Stimulated activated effector memory CD8-positive, alpha-beta T cell treated with anti-CD3 and anti-CD28 coated beads, Interleukin-12 subunit alpha, Interleukin-12 subunit beta, amount 100 ng/mL, for 72 hours (primary cell): ENCODE data around the gene ABCC9.

Source experiments
- ATAC-seq: fragments of 150-1000 bp; cut with Tn5 transposase; 2 replicates; pipeline ENCODE4 v1.10.0; 2021
- DNase-seq, 2 donors: peaks; one replicate each; pipeline ENCODE4 v3.0.0; 2021 to 2022; ENCODE audit warnings: low spot score in 2 of 2
- H3K27ac Mint-ChIP-seq: one replicate; pipeline ENCODE4 v1.8.0; 2022; ENCODE audit warnings: mild to moderate bottlenecking, mixed read lengths
- H3K36me3 Mint-ChIP-seq: one replicate; pipeline ENCODE4 v1.8.0; 2022; ENCODE audit warnings: mild to moderate bottlenecking, mixed read lengths
- H3K4me1 Mint-ChIP-seq: one replicate; pipeline ENCODE4 v1.8.0; 2022; ENCODE audit warnings: mixed read lengths
- H3K4me3 Mint-ChIP-seq: one replicate; pipeline ENCODE4 v1.8.0; 2022; ENCODE audit warnings: mild to moderate bottlenecking, mixed read lengths
- H3K9me3 Mint-ChIP-seq: one replicate; pipeline ENCODE4 v1.8.0; 2022; ENCODE audit warnings: mixed read lengths

Gene ABCC9

DNA sequence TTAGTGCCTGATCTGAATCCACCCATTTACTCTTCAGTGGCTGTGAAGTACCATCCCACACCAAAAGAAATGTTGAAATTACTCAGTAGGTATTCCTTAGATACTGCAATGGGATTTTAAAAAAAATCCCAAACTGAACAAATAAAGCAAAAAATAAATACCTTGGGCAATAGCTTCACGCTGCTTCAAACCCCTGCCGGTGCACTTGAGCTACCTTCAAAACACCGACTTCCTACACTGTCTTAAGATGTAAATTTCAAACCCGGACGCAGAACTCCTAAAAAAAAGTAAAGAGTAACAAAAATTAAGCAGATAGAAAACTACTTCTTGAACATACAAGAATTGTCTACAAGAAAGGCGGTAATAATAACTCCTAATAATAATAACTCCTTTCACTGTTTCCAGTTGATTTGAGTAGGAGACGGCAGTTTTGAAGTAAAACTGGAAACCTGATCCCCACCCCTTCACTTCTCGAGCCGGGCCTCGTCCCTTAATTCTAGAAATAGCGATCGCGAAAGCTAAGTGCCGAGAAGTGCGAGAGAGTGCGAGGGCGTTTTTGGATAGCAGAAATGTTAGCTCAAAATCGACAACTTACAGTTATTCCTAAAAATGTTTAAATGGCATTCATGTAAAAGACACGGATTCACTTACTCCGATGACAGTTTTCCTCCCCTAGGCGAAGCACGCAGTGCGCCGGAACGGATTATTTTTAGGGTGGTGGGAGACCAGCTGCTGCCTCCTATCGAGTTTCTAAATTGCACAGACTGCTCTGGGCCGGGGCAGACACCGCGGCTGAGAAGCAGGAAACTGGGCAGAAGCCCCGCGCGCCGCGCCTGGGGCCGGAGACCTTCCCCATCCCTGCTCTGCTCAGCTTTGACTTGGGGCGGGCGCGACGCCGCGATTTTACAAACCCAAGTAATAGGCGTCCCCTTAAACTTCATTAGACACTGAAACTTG lies at the start of gene ABCC9:
ABCC9 (minus strand) TSS at position 878 of the 957 bp plus-strand sequence. CDS start 4,752 bp downstream, outside the sequence.
- Mint-ChIP-seq H3K27ac (no peak within 1 kb of the TSS), H3K9me3 (no peaks in the 10 kb centered on the region), H3K36me3 (no peaks in the 10 kb centered on the region), H3K4me1 (peaks cover 7% of the 10 kb centered on the region), H3K4me3 (peak within 1 kb of the TSS; percentile 49)
- ATAC-seq: peak; percentile 60
- DNase-seq: no peak

DNA sequence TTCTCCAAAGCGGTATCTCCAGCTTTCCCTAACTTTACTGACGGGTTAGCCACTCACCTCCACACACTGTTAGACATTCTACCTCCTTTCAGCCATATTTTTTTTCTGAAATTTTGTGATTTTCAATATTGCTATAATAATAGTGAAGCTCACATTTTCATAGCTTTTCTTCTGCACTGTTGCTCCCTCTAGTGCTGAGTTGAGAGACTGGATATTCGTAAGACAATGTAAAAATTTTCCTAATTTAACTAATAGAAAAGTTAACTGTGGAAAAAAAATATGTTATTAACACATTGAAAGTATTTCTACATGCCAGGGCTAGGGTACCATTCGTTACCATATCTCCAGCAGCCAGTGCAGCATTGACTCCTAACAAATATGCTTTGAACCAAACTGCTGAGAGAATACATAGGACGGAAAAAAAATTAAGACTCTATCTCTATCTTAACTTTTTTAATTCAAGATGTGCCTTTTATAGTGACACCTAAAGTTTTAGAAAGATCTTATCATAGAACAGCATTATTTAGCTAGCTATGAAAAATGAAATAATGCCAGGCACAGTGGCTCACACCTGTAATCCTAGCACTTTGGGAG lies 48.7 kb upstream of the ABCC9 start:
- no peaks in the 10 kb centered on the region for H3K4me1 Mint-ChIP-seq
- no peak overlapping the region for H3K27ac Mint-ChIP-seq
- no peak overlapping the region for H3K4me3 Mint-ChIP-seq
- no peaks in the 10 kb centered on the region for H3K9me3 Mint-ChIP-seq
- no peaks in the 10 kb centered on the region for H3K36me3 Mint-ChIP-seq
- DNase-seq (no peak), ATAC-seq (no peak)

DNA sequence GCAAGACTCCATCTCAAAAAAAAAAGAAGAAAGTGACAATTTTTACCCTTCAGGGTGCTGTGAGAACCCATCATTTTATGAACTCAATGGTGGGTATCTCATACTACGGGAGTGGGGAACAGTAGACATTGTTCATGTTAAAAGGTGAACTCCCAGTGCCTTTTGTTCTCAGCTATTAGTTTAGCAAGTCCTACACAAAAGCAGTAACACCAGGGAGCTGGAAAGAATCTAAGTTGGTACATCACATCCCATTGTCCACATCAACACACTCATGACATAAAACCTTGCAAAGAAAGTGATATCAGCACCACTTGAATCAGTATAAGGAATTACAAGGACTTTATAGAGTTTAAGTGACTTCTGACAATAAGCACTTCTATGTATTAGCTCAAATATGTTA lies 47.4 kb upstream of the ABCC9 start:
- Mint-ChIP-seq H3K4me1 (no peaks in the 10 kb centered on the region), H3K9me3 (no peaks in the 10 kb centered on the region), H3K4me3 (no peak overlapping the region), H3K36me3 (no peaks in the 10 kb centered on the region), H3K27ac (no peak overlapping the region)
- ATAC-seq: no peak
- DNase-seq: no peak

DNA sequence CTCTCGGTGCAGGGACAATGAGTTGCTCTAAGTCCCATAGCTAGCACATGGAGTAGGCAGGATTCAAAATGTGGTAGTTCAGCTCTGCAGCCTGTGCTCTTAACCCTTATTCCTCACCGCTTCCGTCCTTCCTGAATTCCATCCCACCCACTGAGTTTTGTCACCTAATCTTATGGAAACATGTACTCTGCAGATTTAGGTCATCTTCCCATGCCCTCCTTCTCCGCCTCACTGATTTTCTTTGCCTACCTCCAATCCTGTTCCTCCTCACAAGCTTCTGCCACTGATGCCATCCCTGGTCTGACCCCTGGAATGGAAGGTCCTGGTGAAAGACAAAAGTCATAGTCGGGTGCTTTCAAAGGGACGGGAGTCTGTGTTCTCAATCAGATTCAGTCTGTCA lies 46.5 kb upstream of the ABCC9 start:
- Mint-ChIP-seq H3K36me3 (no peaks in the 10 kb centered on the region), H3K27ac (no peak overlapping the region), H3K9me3 (no peaks in the 10 kb centered on the region), H3K4me3 (no peak overlapping the region), H3K4me1 (no peaks in the 10 kb centered on the region)
- ATAC-seq (no peak), DNase-seq (no peak)

DNA sequence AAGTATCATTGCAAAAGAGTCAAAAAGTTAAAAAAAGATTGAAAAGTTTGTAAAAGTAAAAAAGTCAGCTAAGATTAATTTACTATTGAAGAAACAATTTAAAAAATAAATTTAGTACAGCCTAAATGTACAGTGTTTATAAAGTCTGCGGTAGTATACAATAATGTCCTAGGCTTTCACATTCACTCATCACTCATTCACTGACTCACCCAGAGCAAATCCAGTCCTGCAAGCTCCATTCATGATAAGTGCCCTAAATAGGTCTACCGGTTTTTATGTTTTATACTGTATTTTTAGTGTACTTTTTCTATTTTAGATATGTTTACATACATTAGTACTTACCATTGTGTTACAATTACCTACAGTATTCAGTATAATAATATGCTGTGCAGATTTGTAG lies 43.9 kb upstream of the ABCC9 start:
- no peaks in the 10 kb centered on the region for H3K9me3 Mint-ChIP-seq
- no peaks in the 10 kb centered on the region for H3K36me3 Mint-ChIP-seq
- H3K4me3 Mint-ChIP-seq: no peak overlapping the region
- DNase-seq (no peak), ATAC-seq (no peak)
- H3K27ac Mint-ChIP-seq: no peak overlapping the region
- no peaks in the 10 kb centered on the region for H3K4me1 Mint-ChIP-seq

DNA sequence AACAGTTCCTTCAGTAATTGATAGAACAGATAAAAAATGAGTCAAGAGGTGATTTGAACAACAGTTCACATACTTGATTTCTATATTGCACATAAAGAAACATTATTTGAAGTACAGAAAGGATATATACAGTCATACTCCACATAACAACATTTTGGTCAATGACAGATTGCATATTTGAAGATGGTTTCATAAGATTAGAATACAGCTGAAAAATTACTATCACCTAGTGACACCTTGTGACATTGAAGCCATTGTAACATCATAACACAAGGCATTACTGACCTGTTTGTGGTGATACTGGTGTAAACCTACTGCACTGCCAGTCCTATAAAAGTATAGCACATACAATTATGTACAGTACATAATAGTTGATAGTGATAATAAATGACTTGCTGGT lies 43.1 kb upstream of the ABCC9 start:
- Mint-ChIP-seq H3K4me3 (no peak overlapping the region), H3K4me1 (peaks cover 2% of the 10 kb centered on the region), H3K36me3 (no peaks in the 10 kb centered on the region), H3K9me3 (no peaks in the 10 kb centered on the region), H3K27ac (no peak overlapping the region)
- ATAC-seq: peak; percentile 50
- DNase-seq: no peak

GRCh38 chr12:21983095-21983494 lies 41.9 kb upstream of the ABCC9 start:
- Mint-ChIP-seq H3K9me3 (no peaks in the 10 kb centered on the region), H3K36me3 (no peaks in the 10 kb centered on the region), H3K4me1 (peaks cover 5% of the 10 kb centered on the region), H3K27ac (no peak overlapping the region), H3K4me3 (no peak overlapping the region)
- ATAC-seq: no peak
- no peak for DNase-seq

- H3K4me1 Mint-ChIP-seq: peaks cover 5% of the 10 kb centered on the region
- no peak overlapping the region for H3K27ac Mint-ChIP-seq
- DNase-seq: no peak
- H3K4me3 Mint-ChIP-seq: no peak overlapping the region
- no peaks in the 10 kb centered on the region for H3K36me3 Mint-ChIP-seq
- H3K9me3 Mint-ChIP-seq: no peaks in the 10 kb centered on the region
- no peak for ATAC-seq
These were observed 39.3 kb upstream of the ABCC9 start for GRCh38 chr12:21980544-21980943.

GRCh38 chr12:21975293-21975692 lies 34.1 kb upstream of the ABCC9 start:
- Mint-ChIP-seq H3K4me3 (no peak overlapping the region), H3K9me3 (no peaks in the 10 kb centered on the region), H3K36me3 (no peaks in the 10 kb centered on the region), H3K4me1 (peaks cover 5% of the 10 kb centered on the region), H3K27ac (no peak overlapping the region)
- DNase-seq (no peak), ATAC-seq (no peak)

DNA sequence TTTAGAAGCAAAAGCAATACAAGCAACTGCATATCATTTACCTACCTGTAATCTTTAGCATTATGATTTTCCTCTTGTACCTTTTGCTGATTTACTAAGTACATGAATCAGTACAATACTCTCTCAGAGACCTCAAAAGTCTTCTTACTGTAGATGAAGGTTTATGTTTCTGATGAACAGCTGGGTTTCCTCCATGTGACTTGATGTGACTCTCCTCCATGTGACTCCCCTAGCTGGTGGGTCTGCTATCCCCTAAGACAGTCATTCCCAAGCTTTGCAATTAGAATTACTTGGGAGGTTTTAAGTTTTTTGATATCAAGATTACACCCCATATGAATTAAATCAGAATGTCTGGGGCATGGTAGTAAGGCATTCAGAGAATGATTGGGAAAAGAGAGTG lies 32.0 kb upstream of the ABCC9 start:
- ATAC-seq: no peak
- Mint-ChIP-seq H3K4me3 (no peak overlapping the region), H3K9me3 (peaks cover 4% of the 10 kb centered on the region), H3K27ac (no peak overlapping the region), H3K36me3 (no peaks in the 10 kb centered on the region), H3K4me1 (no peaks in the 10 kb centered on the region)
- no peak for DNase-seq

DNA sequence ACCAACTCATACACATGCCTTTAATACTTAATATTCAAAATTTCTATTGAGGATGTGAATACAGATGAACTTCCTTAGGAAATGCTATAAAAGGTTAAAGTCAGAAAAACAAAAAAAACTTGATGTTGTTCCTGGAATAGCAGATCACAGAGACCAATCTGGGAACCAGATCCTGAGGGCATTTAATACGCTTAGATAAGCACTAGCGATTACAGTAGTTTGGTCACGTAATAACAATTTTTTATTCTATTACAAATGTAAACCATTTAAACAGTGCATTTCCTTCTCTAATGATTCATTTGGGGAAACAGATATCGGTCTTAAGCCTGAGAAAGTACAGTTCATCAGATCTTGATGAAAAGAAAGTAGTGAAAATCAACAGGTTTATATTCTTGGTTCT lies 30.8 kb upstream of the ABCC9 start:
- no peak for DNase-seq
- Mint-ChIP-seq H3K27ac (no peak overlapping the region), H3K9me3 (peaks cover 4% of the 10 kb centered on the region), H3K36me3 (no peaks in the 10 kb centered on the region), H3K4me3 (no peak overlapping the region), H3K4me1 (no peaks in the 10 kb centered on the region)
- no peak for ATAC-seq

DNA sequence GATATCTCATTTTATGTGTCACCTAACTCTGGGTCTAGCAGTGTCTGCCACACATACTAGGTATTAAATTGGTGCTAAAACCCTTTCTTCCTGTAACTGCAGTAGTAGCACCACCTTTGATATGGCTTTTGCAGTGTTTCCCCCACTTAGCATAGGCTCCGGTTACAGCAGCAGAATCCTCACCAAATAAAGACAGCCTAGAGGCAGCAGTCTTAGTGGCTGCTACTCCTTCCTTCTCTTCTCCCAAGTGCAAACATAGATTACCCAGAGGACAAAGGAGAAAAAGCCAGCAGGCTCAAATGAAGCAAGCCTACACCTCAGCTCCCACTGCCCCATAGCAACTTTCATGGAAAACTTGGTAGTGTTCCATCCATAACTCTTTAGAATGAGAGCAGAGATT lies 30.1 kb upstream of the ABCC9 start:
- no peaks in the 10 kb centered on the region for H3K4me1 Mint-ChIP-seq
- no peaks in the 10 kb centered on the region for H3K36me3 Mint-ChIP-seq
- peaks cover 4% of the 10 kb centered on the region for H3K9me3 Mint-ChIP-seq
- DNase-seq (no peak), ATAC-seq (no peak)
- no peak overlapping the region for H3K27ac Mint-ChIP-seq
- H3K4me3 Mint-ChIP-seq: no peak overlapping the region

- DNase-seq (no peak), ATAC-seq (no peak)
- no peaks in the 10 kb centered on the region for H3K36me3 Mint-ChIP-seq
- no peaks in the 10 kb centered on the region for H3K4me1 Mint-ChIP-seq
- no peak overlapping the region for H3K27ac Mint-ChIP-seq
- H3K9me3 Mint-ChIP-seq: peaks cover 5% of the 10 kb centered on the region
- H3K4me3 Mint-ChIP-seq: no peak overlapping the region
These were observed 21.6 kb upstream of the ABCC9 start for GRCh38 chr12:21962821-21963220.

DNA sequence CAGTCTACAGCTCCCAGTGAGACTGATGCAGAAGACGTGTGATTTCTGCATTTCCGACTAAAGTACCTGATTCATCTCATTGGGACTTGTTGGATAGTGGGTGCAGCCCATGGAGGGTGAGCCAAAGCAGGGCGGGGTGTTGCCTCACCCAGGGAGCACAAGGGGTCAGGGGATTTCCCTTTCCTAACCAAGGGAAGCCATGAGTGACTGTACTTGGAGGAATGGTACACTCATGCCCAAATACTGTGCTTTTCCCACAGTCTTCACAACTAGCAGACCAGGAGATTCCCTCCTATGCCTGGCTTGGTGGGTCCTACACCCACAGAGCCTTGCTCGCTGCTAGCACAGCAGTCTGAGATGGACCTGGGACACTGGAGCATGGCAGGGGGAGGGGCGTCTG lies 21.0 kb upstream of the ABCC9 start:
- H3K4me1 Mint-ChIP-seq: no peaks in the 10 kb centered on the region
- no peak for DNase-seq

GRCh38 chr12:21950649-21951048 lies 9.4 kb upstream of the ABCC9 start:
- Mint-ChIP-seq H3K4me1 (no peaks in the 10 kb centered on the region), H3K9me3 (peaks cover 12% of the 10 kb centered on the region), H3K27ac (no peak overlapping the region), H3K36me3 (no peaks in the 10 kb centered on the region), H3K4me3 (no peak overlapping the region)
- no peak for DNase-seq
- ATAC-seq: no peak

More for the DNA sequence above, 21.0 kb upstream of the ABCC9 start:
- H3K36me3 Mint-ChIP-seq: no peaks in the 10 kb centered on the region
- ATAC-seq: no peak
- no peak overlapping the region for H3K27ac Mint-ChIP-seq
- no peak overlapping the region for H3K4me3 Mint-ChIP-seq
- H3K9me3 Mint-ChIP-seq: peaks cover 5% of the 10 kb centered on the region

DNA sequence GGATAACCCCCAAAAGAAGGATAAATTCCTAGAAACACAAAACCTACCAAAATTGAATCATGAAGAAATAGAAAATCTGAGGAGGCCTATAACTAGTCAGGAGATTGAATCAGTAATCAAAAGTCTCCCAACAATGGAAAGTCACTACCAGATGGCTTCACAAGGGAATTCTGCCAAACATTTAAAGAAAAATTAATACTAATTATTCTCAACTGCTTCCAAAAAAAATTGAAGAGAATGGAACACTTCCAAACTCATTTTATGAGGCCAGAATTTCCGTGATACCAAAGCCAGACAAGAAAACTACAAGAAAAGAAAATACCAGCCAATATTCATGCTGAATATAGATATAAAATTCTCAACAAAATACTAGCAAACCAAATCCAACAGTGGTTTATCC lies 7.8 kb upstream of the ABCC9 start:
- H3K4me3 Mint-ChIP-seq: no peak overlapping the region
- H3K4me1 Mint-ChIP-seq: no peaks in the 10 kb centered on the region
- H3K9me3 Mint-ChIP-seq: peaks cover 12% of the 10 kb centered on the region
- H3K36me3 Mint-ChIP-seq: no peaks in the 10 kb centered on the region
- no peak overlapping the region for H3K27ac Mint-ChIP-seq
- ATAC-seq: no peak
- DNase-seq: no peak
